Lung microvascular endothelial cell (primary cell): ENCODE results near the gene DCTN4. TPM values are rescaled to one million over a fixed set of nuclear protein-coding genes. Genes with fewer than 3 reads are reported as not detected.
"Not testable (repeated sequence)": the region's sequence is repeated elsewhere in the genome, so short reads cannot be mapped to it uniquely, and the experiment has no call there.

Experiments
- DNase-seq, 2 donors: peaks; one replicate each; pipeline versions ENCODE4 v3.0.0 to v3.0.0-alpha.2; 2010; ENCODE audit warnings: low read depth in 2 of 2
- total RNA-seq: library from RNA; depleted of rRNA; stranded (reverse); fragments of >200 nt; gene quantifications from 2 replicates; pipeline ENCODE4 v1.2.1, GENCODE V29; 2014

DCTN4 gene
- total RNA-seq: 20.7 and 23.6 TPM in 2 replicates

GRCh38 chr5:150758531-150759333 is at the start of gene DCTN4:
Gene DCTN4, minus strand, starts transcription at chr5:150759017. Its CDS starts 24 bp downstream, at chr5:150758993.
- DNase-seq: peak; percentile 99

DNA sequence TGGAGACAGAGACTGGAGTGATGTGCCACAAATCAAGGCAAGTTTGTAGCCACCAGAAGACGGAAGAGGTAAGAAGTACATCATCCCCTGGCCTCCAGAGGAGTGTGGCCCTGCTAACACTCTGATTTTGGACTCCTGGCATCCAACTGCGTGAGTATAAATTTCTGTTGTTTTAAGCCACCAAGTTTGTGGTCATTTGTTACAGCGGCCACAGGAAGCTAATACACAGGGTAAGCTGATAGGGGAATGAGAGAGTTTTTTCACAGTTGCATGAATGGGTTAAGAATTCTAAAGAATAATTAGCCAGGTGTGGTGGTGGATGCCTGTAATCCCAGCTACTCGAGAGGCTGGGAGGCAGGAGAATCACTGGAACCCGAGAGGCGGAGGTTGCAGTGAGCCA is 45.6 kb upstream of the DCTN4 start:
- no peak for DNase-seq

- DNase-seq: peak; percentile 70 to 80
Measured at GRCh38 chr5:150801117-150801927, 42.5 kb upstream of the DCTN4 start.

DNA sequence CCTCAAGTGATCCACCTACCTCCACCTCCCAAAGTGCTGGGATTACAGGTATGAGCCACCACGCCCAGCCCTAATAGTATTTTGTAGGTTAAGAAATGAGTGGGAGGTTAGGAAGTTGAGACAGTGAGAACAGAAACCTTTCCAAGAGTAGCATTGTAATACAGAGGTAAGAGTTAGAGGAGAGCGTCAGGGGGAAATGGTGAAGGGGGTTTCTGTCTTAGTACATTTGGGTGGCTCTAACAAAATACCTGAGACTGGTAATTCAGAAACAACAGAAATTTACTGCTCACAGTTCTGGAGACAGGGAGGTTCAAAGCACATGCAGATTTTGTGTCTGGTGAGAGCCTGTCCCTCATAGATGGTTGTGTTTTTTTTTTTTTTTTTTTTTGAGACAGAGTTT is 38.6 kb upstream of the DCTN4 start:
- DNase-seq: no peak

- no peak for DNase-seq
Measured at GRCh38 chr5:150794927-150795326, 36.1 kb upstream of the DCTN4 start.

GRCh38 chr5:150793423-150793888 is 34.6 kb upstream of the DCTN4 start:
- not testable (repeated sequence) for DNase-seq

DNA sequence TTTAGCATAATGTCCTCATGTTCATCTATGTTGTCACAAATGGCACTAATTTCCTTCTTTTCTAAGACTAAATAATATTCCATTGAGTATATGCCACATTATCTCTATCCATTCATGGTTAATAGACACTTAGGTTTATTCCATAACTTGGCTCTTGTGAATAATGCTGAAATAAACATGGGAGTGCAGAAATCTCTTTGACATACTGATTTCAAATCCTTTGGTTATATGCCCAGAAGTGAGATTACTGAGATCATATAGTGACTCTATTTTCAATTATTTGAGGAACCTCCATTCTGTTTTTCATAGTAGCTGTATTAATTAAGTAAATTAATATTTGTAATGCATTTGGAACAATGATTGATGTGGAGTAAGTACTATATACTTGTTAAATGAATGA is 32.7 kb upstream of the DCTN4 start:
- DNase-seq: no peak

- peak in 1 of 2 donors; percentile 97 for DNase-seq
Measured at GRCh38 chr5:150789943-150790611, 31.3 kb upstream of the DCTN4 start.

DNA sequence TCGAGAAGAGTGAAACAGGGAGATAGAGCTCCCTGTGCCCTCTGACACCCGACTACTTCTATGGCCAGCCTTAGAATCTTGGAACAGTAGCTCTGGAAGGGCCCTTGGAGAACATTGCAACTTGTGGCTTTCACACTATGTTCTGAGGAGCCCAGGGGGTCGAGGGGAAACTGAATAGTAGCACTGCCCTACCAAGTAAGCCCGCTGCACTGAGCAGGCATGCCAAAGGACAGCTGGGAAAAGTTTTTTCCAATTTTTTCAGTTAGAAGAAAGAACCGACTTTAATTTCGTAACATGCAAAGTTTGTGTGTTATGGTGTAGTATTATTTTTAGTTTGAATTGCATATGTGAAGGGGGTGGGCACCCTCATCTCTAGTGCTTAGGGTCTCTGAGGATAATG is 30.6 kb upstream of the DCTN4 start:
- DNase-seq: no peak

DNA sequence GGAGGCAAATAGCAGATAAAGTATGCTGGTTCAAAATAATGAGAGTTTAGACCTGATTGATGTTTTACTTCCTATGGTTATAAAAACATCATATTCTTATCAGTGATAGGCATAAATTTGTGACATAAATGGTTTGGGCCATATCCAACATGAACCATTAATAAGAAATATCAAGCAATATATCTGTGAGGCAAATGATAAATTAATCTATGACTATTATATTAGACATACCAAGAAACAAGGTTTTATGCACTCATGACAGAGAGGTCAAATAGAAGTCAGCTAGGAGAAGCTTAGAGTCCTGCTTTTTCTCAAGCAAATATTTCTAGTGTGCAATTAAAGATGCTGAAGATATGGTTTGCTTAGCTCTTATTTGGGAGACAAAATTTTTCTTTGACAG is 30.2 kb upstream of the DCTN4 start:
- DNase-seq: no peak

DNA sequence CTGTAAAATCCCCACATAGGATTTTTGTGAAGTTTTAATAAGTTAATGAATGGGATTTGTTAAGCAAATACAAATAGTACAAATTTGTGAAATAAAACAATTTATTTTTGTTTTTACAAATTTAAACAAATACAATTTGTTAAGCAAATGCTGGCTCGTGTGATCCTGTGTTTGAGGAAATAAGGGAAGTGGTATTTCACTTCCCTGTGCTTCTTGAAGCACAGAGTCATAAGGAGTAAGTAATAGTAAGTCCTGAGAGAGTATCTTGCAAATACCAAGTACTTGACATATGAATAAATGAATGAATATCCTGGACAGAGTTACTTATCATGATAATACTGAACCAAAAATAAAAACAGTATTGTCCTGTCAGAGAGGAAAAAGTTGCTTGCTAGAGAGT is 28.8 kb upstream of the DCTN4 start:
- DNase-seq: no peak

- DNase-seq: no peak
Measured at GRCh38 chr5:150786876-150787275, 28.1 kb upstream of the DCTN4 start.

DNA sequence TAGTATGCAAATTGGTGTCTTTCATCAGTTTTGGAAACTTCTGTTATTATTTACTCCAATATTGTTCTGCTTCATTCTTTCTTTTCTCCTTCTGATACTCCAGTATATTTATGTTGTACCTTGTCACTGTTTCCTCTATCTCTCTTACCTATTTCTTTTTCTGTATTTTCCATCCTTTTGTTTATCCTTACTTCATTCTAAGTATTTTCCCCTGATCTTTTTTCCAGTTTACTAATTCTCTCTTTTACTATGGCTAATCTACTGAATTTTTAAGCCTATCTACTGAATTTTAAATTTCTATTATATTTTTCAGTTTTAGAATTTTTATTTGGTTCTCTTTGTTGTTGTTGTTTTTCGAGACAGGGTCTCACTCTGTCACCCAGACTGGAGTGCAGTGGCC is 27.1 kb upstream of the DCTN4 start:
- no peak for DNase-seq

GRCh38 chr5:150783422-150783928 is 24.7 kb upstream of the DCTN4 start:
- DNase-seq: peak; percentile 77 to 91

GRCh38 chr5:150782850-150783249 is 24.0 kb upstream of the DCTN4 start:
- DNase-seq: no peak

DNA sequence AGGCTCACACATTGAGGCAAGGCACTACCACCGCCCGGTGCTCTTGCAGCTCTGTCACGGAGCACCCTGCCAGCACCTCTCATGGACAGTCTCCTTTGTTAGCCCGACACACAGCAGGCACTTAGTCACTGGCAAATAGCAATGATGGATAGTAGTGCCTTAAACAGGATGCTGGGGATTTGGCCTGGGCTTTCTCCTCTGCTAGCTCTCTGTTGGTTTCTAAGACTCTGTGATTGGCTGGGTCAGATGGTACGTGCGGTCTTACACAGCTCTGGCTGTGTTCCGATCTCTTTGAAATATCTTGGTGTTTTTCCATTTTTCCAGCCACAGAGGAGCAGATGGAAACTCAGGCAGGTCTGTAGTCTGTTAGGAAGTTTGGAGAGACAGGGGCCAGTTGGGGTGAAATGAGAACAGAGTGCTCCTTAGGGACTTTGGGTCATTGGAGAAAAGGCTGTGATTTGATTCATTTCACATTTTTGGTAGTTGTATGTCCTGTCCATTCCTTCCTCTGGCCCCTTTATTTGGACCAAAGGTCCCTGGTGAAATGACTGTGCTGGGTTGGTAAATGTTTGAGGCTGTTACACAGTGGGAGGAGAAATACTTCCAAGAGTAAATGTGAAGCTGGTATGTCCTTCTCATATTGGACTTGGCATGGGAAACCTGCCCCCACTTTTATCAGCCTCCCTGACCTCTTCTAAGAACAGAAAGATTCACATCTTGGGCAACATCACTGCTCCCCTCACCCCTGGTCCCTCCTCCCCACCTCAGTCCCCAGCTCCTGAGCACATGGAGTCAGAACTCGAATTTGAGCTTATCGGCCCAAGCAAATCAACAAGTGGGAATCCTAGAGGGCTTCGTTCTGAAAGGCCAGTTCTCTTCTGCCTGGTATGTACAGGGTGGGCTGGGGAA is 23.1 kb upstream of the DCTN4 start:
- DNase-seq: peak in 1 of 2 donors; percentile 88

GRCh38 chr5:150780816-150781221 is 22.0 kb upstream of the DCTN4 start:
- no peak for DNase-seq

- peak in 1 of 2 donors; percentile 43 for DNase-seq
Measured at GRCh38 chr5:150780187-150780692, 21.4 kb upstream of the DCTN4 start.

DNA sequence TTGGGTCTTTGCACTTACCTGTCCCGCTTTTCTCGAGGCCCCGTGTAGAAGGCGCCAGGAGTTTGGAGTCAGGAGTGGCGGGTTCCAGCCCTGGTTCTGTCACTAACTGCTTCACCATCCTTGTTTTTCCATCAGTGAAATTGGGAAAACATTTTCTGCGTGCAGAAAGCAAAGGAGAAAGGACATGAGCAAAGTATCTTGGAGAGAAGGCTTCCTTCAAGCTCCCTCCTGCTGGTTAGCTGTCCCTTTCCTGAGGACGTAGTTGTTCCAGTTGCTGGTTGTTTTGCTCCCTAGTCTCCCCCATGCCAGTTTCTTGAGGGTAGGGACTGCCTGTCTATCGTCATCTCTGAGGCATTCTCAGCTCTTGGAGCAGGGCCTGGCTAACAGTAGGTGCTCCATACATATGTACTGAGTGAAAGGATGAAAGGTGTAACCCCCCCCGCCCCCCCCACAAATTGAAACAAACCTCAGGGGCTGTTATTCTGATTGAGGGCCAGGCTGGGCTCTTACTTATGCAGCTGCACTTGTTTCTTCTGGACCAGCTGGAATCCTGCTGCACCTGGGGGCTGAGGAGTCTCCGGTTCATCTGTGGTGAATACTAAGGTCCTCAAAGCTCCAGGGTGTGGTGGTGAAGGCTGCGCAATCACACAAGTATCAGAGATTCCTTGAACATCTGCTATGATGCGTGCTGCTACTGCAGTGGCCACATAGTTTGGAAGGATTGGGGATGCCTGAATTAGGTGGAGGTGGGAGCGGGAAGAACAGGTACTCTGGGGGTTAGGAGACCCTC is 20.8 kb upstream of the DCTN4 start:
- no peak for DNase-seq
